Panc1 (cell line): ENCODE results near the gene KIF25. TPM values are rescaled to one million over a fixed set of nuclear protein-coding genes. Genes with fewer than 3 reads are reported as not detected.

Experiments
- ATAC-seq: fragments of 200-7000 bp; cut with Tn5 transposase; 2 replicates; pipeline ENCODE4 v1.9.1; 2020; ENCODE audit warnings: mild to moderate bottlenecking, moderate library complexity
- BruUV-seq: library from RNA; stranded (reverse); fragments of 400-500 nt; replicated peaks from 2 replicates; lab custom pipeline; 2021; lab: Mats Ljungman, UMichigan
- CTCF ChIA-PET: fragments of 300-600 bp; sonication (Branson Sonifier 250); formaldehyde crosslinking; loops from one replicate; lab custom pipeline; 2022; ENCODE audit warnings: antibody characterized with exemption; lab: Charles Lee
- POLR2A ChIA-PET: fragments of 300-600 bp; sonication (Branson Sonifier 250); formaldehyde crosslinking; loops from one replicate; lab custom pipeline; 2022; ENCODE audit warnings: antibody characterized with exemption; lab: Charles Lee
- DNase-seq: peaks from one replicate; pipeline ENCODE4 v3.0.0-alpha.2; 2010; ENCODE audit warnings: low read depth, low spot score
- H3K27ac ChIP-seq: 2 replicates; pipeline ENCODE4 v1.5.1; 2011; ENCODE audit warnings: mild to moderate bottlenecking, low read length, inconsistent platforms
- H3K27me3 ChIP-seq: fragments of 200-500 bp; sonication (Bioruptor generic); 2 replicates; pipeline ENCODE4 v1.6.0; 2014; ENCODE audit warnings: low read length, inconsistent platforms; ENCODE audit not compliant: control insufficient read depth, insufficient read depth
- H3K36me3 ChIP-seq: fragments of 200-500 bp; sonication (Bioruptor generic); 2 replicates; pipeline ENCODE4 v1.5.1; 2014; ENCODE audit warnings: inconsistent platforms, mild to moderate bottlenecking, low read length, moderate library complexity; ENCODE audit not compliant: control insufficient read depth, insufficient read depth
- H3K4me1 ChIP-seq: 2 replicates; pipeline ENCODE4 v1.5.1; 2011; ENCODE audit warnings: inconsistent platforms, mild to moderate bottlenecking, low read length, moderate library complexity; ENCODE audit not compliant: control insufficient read depth, insufficient read depth
- H3K4me3 ChIP-seq, 2 experiments: 2 replicates each; pipeline ENCODE4 v1.5.1; 2011 to 2012; ENCODE audit warnings: low read depth in 2 of 2, low read length in 2 of 2, mild to moderate bottlenecking in 2 of 2, inconsistent platforms in 1 of 2, moderate library complexity in 1 of 2
- H3K9me3 ChIP-seq: fragments of 200-500 bp; sonication (Bioruptor generic); 2 replicates; pipeline ENCODE4 v1.5.1; 2014; ENCODE audit warnings: low read depth, mild to moderate bottlenecking, inconsistent platforms, low read length, moderate library complexity; ENCODE audit not compliant: control insufficient read depth, insufficient read depth
- POLR2AphosphoS5 ChIP-seq: IDR thresholded peaks from 2 replicates; pipeline ENCODE4 v1.6.1; 2012; ENCODE audit warnings: mild to moderate bottlenecking, low read depth, low read length, moderate library complexity
- SIN3A ChIP-seq: IDR thresholded peaks from 2 replicates; pipeline ENCODE4 v1.6.1; 2012; ENCODE audit warnings: low read depth, mild to moderate bottlenecking, low read length, moderate library complexity, borderline replicate concordance; ENCODE audit not compliant: insufficient read depth
- TCF7L2 ChIP-seq: IDR thresholded peaks from 2 replicates; pipeline ENCODE4 v1.6.1; 2011; ENCODE audit warnings: mild to moderate bottlenecking, low read depth, low read length, inconsistent platforms
- in situ Hi-C: cut with HindIII; loops from 2 replicates; pipeline ENCODE4 v1.10.0; 2016; ENCODE audit warnings: low sequenced_read_pairs, low pct_unique_long_range_greater_than_20kb
- intact Hi-C: fragments of 100-400 bp; cut with micrococcal nuclease; formaldehyde crosslinking; loops from one replicate; pipeline ENCODE4 v1.10.0; 2022; ENCODE audit not compliant: unreplicated experiment
- total RNA-seq: library from RNA; stranded (reverse); gene quantifications from one replicate; pipeline ENCODE4 v1.2.1, GENCODE V29; 2021; ENCODE audit not compliant: unreplicated experiment
- TF ChIP-seq, protein P1 (sequence below), 2 experiments: IDR thresholded peaks; 2 replicates each; pipeline ENCODE4 v1.6.1; 2011 to 2012; ENCODE audit warnings: low read depth in 2 of 2, control low read depth in 1 of 2, low read length in 1 of 2, mild to moderate bottlenecking in 1 of 2, moderate library complexity in 1 of 2; ENCODE audit not compliant: insufficient read depth in 1 of 2
- TF ChIP-seq, protein P2 (sequence below): fragments of 450-650 bp; IDR thresholded peaks from 2 replicates; pipeline ENCODE4 v1.5.1; 2017; ENCODE audit warnings: mild to moderate bottlenecking

The KIF25 gene
- total RNA-seq, 1 experiment from 2014 or later: 0.44 TPM

DNA sequence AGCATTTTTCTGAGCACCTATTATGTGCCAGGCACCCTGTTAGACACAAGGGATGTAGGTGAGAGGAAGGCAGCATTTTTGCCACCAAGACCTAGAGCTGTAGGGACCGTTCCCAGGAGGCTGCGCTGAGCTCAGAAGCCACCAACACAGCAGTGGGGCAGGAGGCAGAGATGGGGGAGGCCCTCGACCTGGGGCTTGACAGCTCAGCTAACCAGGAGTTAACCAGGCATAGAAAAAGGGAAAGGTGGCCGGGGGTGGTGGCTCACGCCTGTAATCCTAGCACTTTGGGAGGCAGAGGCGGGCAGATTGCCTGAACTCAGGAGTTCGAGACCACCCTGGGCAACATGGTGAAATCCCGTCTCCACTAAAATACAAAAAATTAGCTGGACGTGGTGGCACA, 29.5 kb downstream of the KIF25 start:
- POLR2A ChIA-PET: no interaction called here
- CTCF ChIA-PET: interaction anchor here (0.7 kb wide), 3 partner anchors 20 to 770 kb away, joined by 6 to 9 read pairs (median 9); no protein-coding TSS in a partner anchor
- Histone ChIP-seq H3K27me3 (no peaks in the 10 kb centered on the region), H3K9me3 (no peaks in the 10 kb centered on the region), H3K36me3 (no peaks in the 10 kb centered on the region), H3K27ac (no peak overlapping the region), H3K4me3 (no peak overlapping the region), H3K4me1 (peaks cover 12% of the 10 kb centered on the region)
- no TSS peak for BruUV-seq
- DNase-seq: no peak
- no peak for ATAC-seq
- intact Hi-C loops (no loop called here), in situ Hi-C loops (no loop called here)
- no peak for TF ChIP-seq TCF7L2
- no peak for TF ChIP-seq POLR2AphosphoS5
- TF ChIP-seq, protein P1, sequence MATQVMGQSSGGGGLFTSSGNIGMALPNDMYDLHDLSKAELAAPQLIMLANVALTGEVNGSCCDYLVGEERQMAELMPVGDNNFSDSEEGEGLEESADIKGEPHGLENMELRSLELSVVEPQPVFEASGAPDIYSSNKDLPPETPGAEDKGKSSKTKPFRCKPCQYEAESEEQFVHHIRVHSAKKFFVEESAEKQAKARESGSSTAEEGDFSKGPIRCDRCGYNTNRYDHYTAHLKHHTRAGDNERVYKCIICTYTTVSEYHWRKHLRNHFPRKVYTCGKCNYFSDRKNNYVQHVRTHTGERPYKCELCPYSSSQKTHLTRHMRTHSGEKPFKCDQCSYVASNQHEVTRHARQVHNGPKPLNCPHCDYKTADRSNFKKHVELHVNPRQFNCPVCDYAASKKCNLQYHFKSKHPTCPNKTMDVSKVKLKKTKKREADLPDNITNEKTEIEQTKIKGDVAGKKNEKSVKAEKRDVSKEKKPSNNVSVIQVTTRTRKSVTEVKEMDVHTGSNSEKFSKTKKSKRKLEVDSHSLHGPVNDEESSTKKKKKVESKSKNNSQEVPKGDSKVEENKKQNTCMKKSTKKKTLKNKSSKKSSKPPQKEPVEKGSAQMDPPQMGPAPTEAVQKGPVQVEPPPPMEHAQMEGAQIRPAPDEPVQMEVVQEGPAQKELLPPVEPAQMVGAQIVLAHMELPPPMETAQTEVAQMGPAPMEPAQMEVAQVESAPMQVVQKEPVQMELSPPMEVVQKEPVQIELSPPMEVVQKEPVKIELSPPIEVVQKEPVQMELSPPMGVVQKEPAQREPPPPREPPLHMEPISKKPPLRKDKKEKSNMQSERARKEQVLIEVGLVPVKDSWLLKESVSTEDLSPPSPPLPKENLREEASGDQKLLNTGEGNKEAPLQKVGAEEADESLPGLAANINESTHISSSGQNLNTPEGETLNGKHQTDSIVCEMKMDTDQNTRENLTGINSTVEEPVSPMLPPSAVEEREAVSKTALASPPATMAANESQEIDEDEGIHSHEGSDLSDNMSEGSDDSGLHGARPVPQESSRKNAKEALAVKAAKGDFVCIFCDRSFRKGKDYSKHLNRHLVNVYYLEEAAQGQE (IDR thresholded peaks at IDR 0.05; ENCODE audit: insufficient read depth in 1 of 2, low read depth in 2 of 2, low read length in 1 of 2): no peak
- no peak for TF ChIP-seq SIN3A
- TF ChIP-seq, protein P2, sequence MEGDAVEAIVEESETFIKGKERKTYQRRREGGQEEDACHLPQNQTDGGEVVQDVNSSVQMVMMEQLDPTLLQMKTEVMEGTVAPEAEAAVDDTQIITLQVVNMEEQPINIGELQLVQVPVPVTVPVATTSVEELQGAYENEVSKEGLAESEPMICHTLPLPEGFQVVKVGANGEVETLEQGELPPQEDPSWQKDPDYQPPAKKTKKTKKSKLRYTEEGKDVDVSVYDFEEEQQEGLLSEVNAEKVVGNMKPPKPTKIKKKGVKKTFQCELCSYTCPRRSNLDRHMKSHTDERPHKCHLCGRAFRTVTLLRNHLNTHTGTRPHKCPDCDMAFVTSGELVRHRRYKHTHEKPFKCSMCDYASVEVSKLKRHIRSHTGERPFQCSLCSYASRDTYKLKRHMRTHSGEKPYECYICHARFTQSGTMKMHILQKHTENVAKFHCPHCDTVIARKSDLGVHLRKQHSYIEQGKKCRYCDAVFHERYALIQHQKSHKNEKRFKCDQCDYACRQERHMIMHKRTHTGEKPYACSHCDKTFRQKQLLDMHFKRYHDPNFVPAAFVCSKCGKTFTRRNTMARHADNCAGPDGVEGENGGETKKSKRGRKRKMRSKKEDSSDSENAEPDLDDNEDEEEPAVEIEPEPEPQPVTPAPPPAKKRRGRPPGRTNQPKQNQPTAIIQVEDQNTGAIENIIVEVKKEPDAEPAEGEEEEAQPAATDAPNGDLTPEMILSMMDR: no peak

DNA sequence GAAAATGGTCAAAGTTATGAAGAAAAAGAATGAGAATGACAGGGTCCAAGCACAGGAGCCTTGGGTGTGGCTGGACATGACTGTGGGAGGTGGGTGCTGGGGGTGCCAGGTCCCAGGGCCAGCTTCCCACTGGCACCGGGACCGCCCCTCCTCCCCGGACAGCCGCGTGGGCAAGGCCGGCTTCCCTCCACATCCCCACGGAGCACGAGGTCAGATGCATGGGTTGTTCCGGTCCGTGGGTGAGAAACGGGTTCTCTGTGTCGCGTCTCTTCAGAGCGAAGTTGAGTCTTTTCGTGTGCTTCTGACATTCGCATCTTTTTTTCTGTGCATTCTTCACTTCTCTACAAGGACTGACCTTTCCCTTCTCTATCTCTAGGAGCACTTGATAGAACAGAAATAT, 30.1 kb downstream of the KIF25 start:
- no TSS peak for BruUV-seq
- ChIA-PET POLR2A (no interaction called here), CTCF (interaction anchor here (0.7 kb wide), 2 partner anchors 20 to 91 kb away, joined by 6 to 9 read pairs; no protein-coding TSS in a partner anchor)
- TF ChIP-seq, protein P2: no peak
- TF ChIP-seq TCF7L2: no peak
- TF ChIP-seq, protein P1 (IDR thresholded peaks at IDR 0.05; ENCODE audit: insufficient read depth in 1 of 2, low read depth in 2 of 2, low read length in 1 of 2): no peak
- TF ChIP-seq SIN3A: no peak
- no peak for TF ChIP-seq POLR2AphosphoS5
- H3K4me3 ChIP-seq: no peak overlapping the region
- intact Hi-C loops (no loop called here), in situ Hi-C loops (no loop called here)
- H3K27me3 ChIP-seq: no peaks in the 10 kb centered on the region
- DNase-seq (no peak), ATAC-seq (no peak)
- no peaks in the 10 kb centered on the region for H3K9me3 ChIP-seq
- no peak overlapping the region for H3K27ac ChIP-seq
- no peaks in the 10 kb centered on the region for H3K36me3 ChIP-seq
- peaks cover 15% of the 10 kb centered on the region for H3K4me1 ChIP-seq
